Stimulated activated CD4-positive, alpha-beta T cell treated with anti-CD3 and anti-CD28 coated beads, Interleukin-12 subunit alpha, Interleukin-12 subunit beta, amount 100 ng/mL, for 24 hours (primary cell): ENCODE results near the gene SLC25A15.

Experiments used
- DNase-seq, 2 experiments: peaks; one replicate each; pipeline ENCODE4 v3.0.0-alpha.2; 2020; ENCODE audit warnings: low read depth in 2 of 2

SLC25A15 gene

GRCh38 chr13:40789275-40790153, at the start of gene SLC25A15:
SLC25A15 (plus strand) TSS chr13:40789611; CDS start chr13:40793227, 3,616 bp downstream.
- peak; percentile 47 to 67 for DNase-seq

GRCh38 chr13:40749327-40749726, 40.1 kb upstream of the SLC25A15 start:
- DNase-seq, result no peak

GRCh38 chr13:40755082-40755700, 34.2 kb upstream of the SLC25A15 start:
- DNase-seq, result no peak

GRCh38 chr13:40756042-40756441, 33.4 kb upstream of the SLC25A15 start:
- DNase-seq, result no peak

- DNase-seq, result no peak
Measured at GRCh38 chr13:40758811-40759210, 30.6 kb upstream of the SLC25A15 start.

GRCh38 chr13:40762849-40763248, 26.6 kb upstream of the SLC25A15 start:
- DNase-seq, result no peak

GRCh38 chr13:40764587-40765403, 24.6 kb upstream of the SLC25A15 start:
- DNase-seq, result peak in 1 of 2 experiments; percentile 45

GRCh38 chr13:40765602-40766001, 23.8 kb upstream of the SLC25A15 start:
- DNase-seq, result no peak

- no peak for DNase-seq
Measured at GRCh38 chr13:40769970-40770369, 19.4 kb upstream of the SLC25A15 start.

GRCh38 chr13:40770609-40770933, 18.8 kb upstream of the SLC25A15 start:
- no peak for DNase-seq

GRCh38 chr13:40770934-40771618, 18.3 kb upstream of the SLC25A15 start, which contains the start of gene MRPS31:
MRPS31 (minus strand) TSS chr13:40771190; CDS start chr13:40771136, 54 bp downstream.
- peak; percentile 91 to 94 for DNase-seq

GRCh38 chr13:40772765-40773473, 16.5 kb upstream of the SLC25A15 start:
- no peak for DNase-seq

GRCh38 chr13:40774672-40775071, 14.7 kb upstream of the SLC25A15 start:
- no peak for DNase-seq

GRCh38 chr13:40776232-40776631, 13.2 kb upstream of the SLC25A15 start:
- no peak for DNase-seq

- peak in 1 of 2 experiments; percentile 57 for DNase-seq
Measured at GRCh38 chr13:40776681-40777165, 12.7 kb upstream of the SLC25A15 start.

- peak in 1 of 2 experiments; percentile 26 for DNase-seq
Measured at GRCh38 chr13:40777166-40777808, 12.1 kb upstream of the SLC25A15 start.

GRCh38 chr13:40777809-40778175, 11.6 kb upstream of the SLC25A15 start:
- no peak for DNase-seq

- DNase-seq, result no peak
Measured at GRCh38 chr13:40779049-40779448, 10.4 kb upstream of the SLC25A15 start.

GRCh38 chr13:40779796-40780285, 9.6 kb upstream of the SLC25A15 start:
- DNase-seq, result no peak

GRCh38 chr13:40780822-40781401, 8.5 kb upstream of the SLC25A15 start:
- no peak for DNase-seq
